Activated T-cell treated with anti-CD3 and anti-CD28 coated beads, Interleukin-2, amount 50 U/mL, for 24 hours (primary cell): ENCODE results near the gene SLC39A3.
A peak's percentile ranks its signal among the peaks of the same experiment; 100 is the strongest.

Source experiments
- DNase-seq: peaks from one replicate; pipeline ENCODE4 v3.0.0-alpha.2; 2020
- H3K27ac Mint-ChIP-seq: 2 replicates; pipeline ENCODE4 v1.8.0; 2020; ENCODE audit warnings: mild to moderate bottlenecking, mixed read lengths
- H3K27me3 Mint-ChIP-seq: 2 replicates; pipeline ENCODE4 v1.8.0; 2020; ENCODE audit warnings: mixed read lengths
- H3K36me3 Mint-ChIP-seq: 2 replicates; pipeline ENCODE4 v1.8.0; 2020; ENCODE audit warnings: low read depth, mixed read lengths
- H3K4me1 Mint-ChIP-seq: 2 replicates; pipeline ENCODE4 v1.8.0; 2020; ENCODE audit warnings: low read depth, mixed read lengths
- H3K4me3 Mint-ChIP-seq: 2 replicates; pipeline ENCODE4 v1.8.0; 2020; ENCODE audit warnings: mild to moderate bottlenecking, moderate library complexity, mixed read lengths
- H3K9me3 Mint-ChIP-seq: 2 replicates; pipeline ENCODE4 v1.8.0; 2020; ENCODE audit warnings: mixed read lengths

The SLC39A3 gene

GRCh38 chr19:2774953-2775555, 35.2 kb upstream of the SLC39A3 start:
- Mint-ChIP-seq H3K4me1 (peaks cover 47% of the 10 kb centered on the region), H3K27me3 (no peaks in the 10 kb centered on the region), H3K36me3 (peaks cover 75% of the 10 kb centered on the region), H3K4me3 (peak overlapping the region; percentile 75), H3K27ac (peak overlapping the region; percentile 95), H3K9me3 (no peaks in the 10 kb centered on the region)
- no peak for DNase-seq

- Mint-ChIP-seq H3K9me3 (no peaks in the 10 kb centered on the region), H3K27ac (no peak overlapping the region), H3K27me3 (no peaks in the 10 kb centered on the region), H3K36me3 (peaks cover 70% of the 10 kb centered on the region), H3K4me3 (no peak overlapping the region), H3K4me1 (peaks cover 44% of the 10 kb centered on the region)
- DNase-seq, result no peak
These were observed 34.4 kb upstream of the SLC39A3 start for GRCh38 chr19:2774083-2774679.

- Mint-ChIP-seq H3K4me3 (no peak overlapping the region), H3K4me1 (peaks cover 35% of the 10 kb centered on the region)
- DNase-seq, result no peak
These were observed 32.2 kb upstream of the SLC39A3 start for GRCh38 chr19:2771786-2772674.

GRCh38 chr19:2770055-2771013, 30.5 kb upstream of the SLC39A3 start:
- Mint-ChIP-seq H3K4me1 (peaks cover 22% of the 10 kb centered on the region), H3K9me3 (no peaks in the 10 kb centered on the region)

More at GRCh38 chr19:2771786-2772674, 32.2 kb upstream of the SLC39A3 start:
- Mint-ChIP-seq H3K27ac (peak overlapping the region; percentile 37), H3K9me3 (no peaks in the 10 kb centered on the region), H3K27me3 (no peaks in the 10 kb centered on the region), H3K36me3 (peaks cover 62% of the 10 kb centered on the region)

GRCh38 chr19:2769218-2769617, 29.4 kb upstream of the SLC39A3 start:
- H3K27ac Mint-ChIP-seq, result no peak overlapping the region
- H3K4me3 Mint-ChIP-seq, result no peak overlapping the region
- DNase-seq, result no peak
- no peaks in the 10 kb centered on the region for H3K27me3 Mint-ChIP-seq
- H3K9me3 Mint-ChIP-seq, result no peaks in the 10 kb centered on the region
- peaks cover 11% of the 10 kb centered on the region for H3K4me1 Mint-ChIP-seq
- H3K36me3 Mint-ChIP-seq, result peaks cover 62% of the 10 kb centered on the region

More at GRCh38 chr19:2770055-2771013, 30.5 kb upstream of the SLC39A3 start:
- Mint-ChIP-seq H3K27me3 (no peaks in the 10 kb centered on the region), H3K27ac (no peak overlapping the region), H3K36me3 (peaks cover 60% of the 10 kb centered on the region), H3K4me3 (no peak overlapping the region)
- no peak for DNase-seq

- Mint-ChIP-seq H3K27ac (no peak overlapping the region), H3K4me3 (no peak overlapping the region), H3K4me1 (peaks cover 7% of the 10 kb centered on the region), H3K36me3 (peaks cover 63% of the 10 kb centered on the region), H3K9me3 (no peaks in the 10 kb centered on the region), H3K27me3 (no peaks in the 10 kb centered on the region)
- DNase-seq, result no peak
These were observed 28.7 kb upstream of the SLC39A3 start for GRCh38 chr19:2768365-2769132.

GRCh38 chr19:2767688-2768087, 27.9 kb upstream of the SLC39A3 start:
- H3K4me1 Mint-ChIP-seq, result peaks cover 7% of the 10 kb centered on the region
- no peaks in the 10 kb centered on the region for H3K9me3 Mint-ChIP-seq
- DNase-seq, result no peak
- H3K4me3 Mint-ChIP-seq, result no peak overlapping the region
- H3K27ac Mint-ChIP-seq, result no peak overlapping the region
- H3K27me3 Mint-ChIP-seq, result no peaks in the 10 kb centered on the region
- peaks cover 70% of the 10 kb centered on the region for H3K36me3 Mint-ChIP-seq

GRCh38 chr19:2766594-2767372, 27.0 kb upstream of the SLC39A3 start:
- DNase-seq, result no peak
- Mint-ChIP-seq H3K36me3 (peaks cover 71% of the 10 kb centered on the region), H3K4me3 (no peak overlapping the region), H3K4me1 (no peaks in the 10 kb centered on the region), H3K27ac (no peak overlapping the region), H3K27me3 (no peaks in the 10 kb centered on the region), H3K9me3 (no peaks in the 10 kb centered on the region)

- Mint-ChIP-seq H3K36me3 (peaks cover 75% of the 10 kb centered on the region), H3K4me3 (no peak overlapping the region), H3K27me3 (no peaks in the 10 kb centered on the region), H3K27ac (no peak overlapping the region), H3K4me1 (no peaks in the 10 kb centered on the region), H3K9me3 (no peaks in the 10 kb centered on the region)
- DNase-seq, result no peak
These were observed 25.6 kb upstream of the SLC39A3 start for GRCh38 chr19:2765376-2765775.

- Mint-ChIP-seq H3K4me1 (peaks cover under 1% of the 10 kb centered on the region), H3K36me3 (peaks cover 73% of the 10 kb centered on the region), H3K4me3 (no peak overlapping the region), H3K9me3 (no peaks in the 10 kb centered on the region), H3K27me3 (no peaks in the 10 kb centered on the region), H3K27ac (no peak overlapping the region)
- DNase-seq, result no peak
These were observed 25.1 kb upstream of the SLC39A3 start for GRCh38 chr19:2764945-2765344.

- DNase-seq, result no peak
- H3K9me3 Mint-ChIP-seq, result no peaks in the 10 kb centered on the region
- no peak overlapping the region for H3K4me3 Mint-ChIP-seq
- H3K36me3 Mint-ChIP-seq, result peaks cover 81% of the 10 kb centered on the region
- no peak overlapping the region for H3K27ac Mint-ChIP-seq
- no peaks in the 10 kb centered on the region for H3K27me3 Mint-ChIP-seq
- H3K4me1 Mint-ChIP-seq, result peaks cover 7% of the 10 kb centered on the region
These were observed 23.9 kb upstream of the SLC39A3 start for GRCh38 chr19:2763687-2764086.

GRCh38 chr19:2762783-2763496, 23.1 kb upstream of the SLC39A3 start:
- Mint-ChIP-seq H3K9me3 (no peaks in the 10 kb centered on the region), H3K27ac (peak overlapping the region; percentile 37), H3K36me3 (peaks cover 83% of the 10 kb centered on the region), H3K4me1 (peaks cover 7% of the 10 kb centered on the region), H3K27me3 (no peaks in the 10 kb centered on the region), H3K4me3 (no peak overlapping the region)
- DNase-seq, result no peak
